GM18951 (cell line): Measurements from ENCODE around the gene SPCS3.

Source experiments
- POLR2A ChIP-seq: IDR thresholded peaks from 4 replicates; pipeline ENCODE4 v1.6.1; 2011; ENCODE audit warnings: mild to moderate bottlenecking; ENCODE audit not compliant: insufficient read length, insufficient read depth; ENCODE audit errors: extremely low read depth
- in situ Hi-C: fragments of 300-500 bp; cut with MboI; formaldehyde crosslinking; loops from one replicate; pipeline ENCODE4 v1.12.0; 2022; ENCODE audit warnings: low sequenced_read_pairs, mixed read lengths, inconsistent platforms; ENCODE audit not compliant: unreplicated experiment

Gene SPCS3

GRCh38 chr4:176380352-176381157 lies 60.8 kb downstream of the SPCS3 start:
- in situ Hi-C loops = no loop called here
- no peak for TF ChIP-seq POLR2A
